Measurements from ENCODE around the gene MGST1.

The MGST1 gene, protein sequence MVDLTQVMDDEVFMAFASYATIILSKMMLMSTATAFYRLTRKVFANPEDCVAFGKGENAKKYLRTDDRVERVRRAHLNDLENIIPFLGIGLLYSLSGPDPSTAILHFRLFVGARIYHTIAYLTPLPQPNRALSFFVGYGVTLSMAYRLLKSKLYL

GRCh38 chr12:16347391-16348298 is at the start of gene MGST1:
TSS of gene MGST1 (plus strand) at chr12:16347645. CDS start at chr12:16354253, 6,608 bp downstream.
- no peak for DNase-seq

- no peak for DNase-seq
These were observed 48.0 kb upstream of the MGST1 start for GRCh38 chr12:16299403-16299802.

- DNase-seq: no peak
These were observed 47.3 kb upstream of the MGST1 start for GRCh38 chr12:16300122-16300521.

- DNase-seq: no peak
These were observed 46.7 kb upstream of the MGST1 start for GRCh38 chr12:16300736-16301135.

GRCh38 chr12:16303939-16304338 is 43.5 kb upstream of the MGST1 start:
- no peak for DNase-seq

- DNase-seq: no peak
These were observed 39.5 kb upstream of the MGST1 start for GRCh38 chr12:16307856-16308475.

- DNase-seq: no peak
These were observed 36.5 kb upstream of the MGST1 start for GRCh38 chr12:16310934-16311333.

- no peak for DNase-seq
These were observed 24.4 kb upstream of the MGST1 start for GRCh38 chr12:16323010-16323409.

DNA sequence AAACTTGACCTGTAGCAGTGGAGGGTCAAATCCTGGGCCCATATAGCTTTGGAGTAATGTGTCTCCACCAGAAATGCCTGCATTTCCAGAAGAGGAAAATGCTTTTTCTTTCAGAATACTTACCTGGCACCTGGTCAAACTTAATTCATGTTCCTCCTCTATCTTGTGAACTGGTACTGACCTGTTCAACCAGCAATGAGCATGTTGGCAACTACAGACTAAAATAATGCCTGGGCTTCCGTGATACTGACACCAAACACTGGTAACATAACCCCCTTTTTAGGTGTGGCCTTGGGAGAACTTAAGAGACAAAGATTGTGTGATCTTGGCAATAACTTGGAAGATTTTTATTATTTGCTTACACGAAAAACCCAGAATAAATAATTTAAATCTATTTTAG is 23.8 kb upstream of the MGST1 start:
- no peak for DNase-seq

DNA sequence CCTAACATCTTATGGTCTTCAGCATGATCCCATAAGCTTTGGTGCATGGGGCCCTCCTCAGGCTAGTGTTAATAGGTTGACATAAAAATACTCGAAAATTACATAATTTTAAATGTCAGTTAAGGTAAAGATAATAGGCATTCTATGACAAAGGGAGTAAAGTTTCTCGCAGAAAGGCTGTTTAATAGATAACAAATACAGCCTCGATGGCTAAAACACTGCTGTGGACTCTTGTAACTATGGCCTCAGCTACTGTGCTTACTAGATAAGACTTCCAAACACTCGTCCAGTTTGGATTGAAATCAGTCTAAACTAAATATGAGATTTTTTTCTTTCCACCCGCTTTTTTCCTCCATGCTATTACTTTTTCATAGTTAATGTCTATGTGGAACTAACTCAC is 23.2 kb upstream of the MGST1 start:
- no peak for DNase-seq

GRCh38 chr12:16324772-16325171 is 22.7 kb upstream of the MGST1 start:
- no peak for DNase-seq

DNA sequence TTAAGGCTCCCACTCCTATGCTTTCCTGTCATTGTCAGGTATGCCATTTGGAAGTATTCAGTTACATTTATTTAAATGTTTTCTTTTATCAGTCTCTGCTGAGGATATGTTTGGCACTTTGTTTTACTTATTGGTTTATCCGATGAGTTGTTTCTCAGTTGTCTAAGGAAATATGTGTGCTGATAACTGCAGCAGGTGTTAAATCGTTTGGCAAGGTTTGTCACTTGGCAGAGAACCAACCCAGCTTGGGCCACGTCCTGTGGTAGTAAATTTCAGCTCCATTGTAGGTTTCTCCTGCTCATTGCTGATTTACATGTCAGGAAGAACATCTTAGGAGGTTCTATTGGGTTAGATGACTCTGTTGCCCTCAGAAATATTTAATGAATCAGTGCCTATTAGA is 22.0 kb upstream of the MGST1 start:
- no peak for DNase-seq

GRCh38 chr12:16327963-16328362 is 19.5 kb upstream of the MGST1 start:
- DNase-seq: no peak

- no peak for DNase-seq
These were observed 17.9 kb upstream of the MGST1 start for GRCh38 chr12:16329594-16329993.

DNA sequence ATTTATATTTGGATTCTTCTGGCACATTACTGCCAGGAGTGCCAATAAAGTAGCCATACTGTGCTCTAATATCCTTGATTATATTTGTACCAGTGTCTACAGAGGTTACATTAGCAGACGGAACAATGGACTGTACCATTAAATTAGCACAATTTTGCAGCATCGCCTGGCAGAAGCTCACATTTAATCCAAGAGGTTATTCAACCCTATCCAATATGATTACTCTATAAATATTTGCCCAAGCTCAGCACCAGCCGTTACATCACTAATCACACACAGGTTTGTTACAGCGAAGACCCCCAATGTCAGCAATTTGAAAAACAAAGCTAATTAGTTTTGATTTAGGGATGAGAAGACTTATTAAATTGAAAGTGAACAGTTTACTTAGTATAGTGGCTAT is 16.9 kb upstream of the MGST1 start:
- DNase-seq: no peak

- no peak for DNase-seq
These were observed 15.4 kb upstream of the MGST1 start for GRCh38 chr12:16331998-16332397.

DNA sequence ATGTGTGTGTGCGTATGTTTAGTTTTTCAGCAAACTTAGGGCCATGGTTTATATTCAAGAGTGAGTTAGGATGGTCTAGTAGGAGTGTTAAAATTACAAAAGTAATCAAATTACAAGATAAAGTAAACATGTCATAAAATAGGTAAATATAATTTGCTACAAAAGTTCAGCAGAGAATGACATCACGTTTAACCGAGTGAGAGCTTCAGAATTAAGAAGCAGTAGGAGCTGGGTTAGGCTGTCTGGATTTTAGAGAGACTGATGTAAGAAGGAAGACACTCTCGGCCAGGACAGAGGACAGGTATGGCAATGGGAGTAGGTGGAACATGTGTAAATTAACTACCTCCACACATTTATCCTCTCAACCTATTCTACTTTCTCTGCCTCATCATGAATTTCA is 11.6 kb upstream of the MGST1 start:
- no peak for DNase-seq

DNA sequence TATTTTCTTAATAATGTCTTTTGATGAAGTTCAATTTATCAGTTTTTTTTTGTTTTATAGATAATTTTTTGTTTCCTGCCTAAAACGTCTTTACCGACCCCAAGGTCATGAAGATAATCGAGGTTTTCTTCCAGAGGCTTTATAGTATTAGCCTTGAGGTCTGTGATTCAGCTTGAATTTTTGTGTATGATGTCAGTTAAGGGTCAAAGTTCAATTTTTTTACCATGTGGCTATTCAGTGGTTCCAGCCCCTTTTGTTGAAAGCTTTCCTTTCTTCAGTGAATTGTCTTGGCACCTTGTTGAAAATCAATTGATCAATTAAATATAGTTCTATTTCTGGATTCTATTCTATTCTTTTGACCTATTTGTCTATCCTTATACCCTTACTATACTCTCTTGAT is 3.2 kb upstream of the MGST1 start:
- DNase-seq: no peak

- no peak for DNase-seq
These were observed 2.3 kb upstream of the MGST1 start for GRCh38 chr12:16345105-16345504.

DNA sequence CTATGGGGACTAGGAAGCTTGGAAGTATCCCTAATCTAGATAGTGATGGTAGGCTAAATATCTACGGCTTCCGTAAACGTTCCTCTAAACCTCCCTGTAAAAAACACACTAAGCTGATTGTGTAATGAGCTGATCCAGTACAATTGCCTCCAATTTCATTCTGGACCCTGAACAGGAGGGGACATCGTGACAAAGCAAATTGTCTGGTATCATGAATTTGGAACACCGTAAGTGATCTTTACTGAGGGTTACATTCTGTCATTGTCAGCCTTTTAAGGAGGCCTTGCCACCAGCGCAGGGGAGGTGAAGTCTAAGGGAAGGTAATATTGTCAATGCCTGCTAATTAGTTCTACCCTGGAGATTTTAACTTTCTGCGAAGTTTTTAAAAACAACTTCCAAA is 487 bp upstream of the MGST1 start:
- DNase-seq: no peak

DNA sequence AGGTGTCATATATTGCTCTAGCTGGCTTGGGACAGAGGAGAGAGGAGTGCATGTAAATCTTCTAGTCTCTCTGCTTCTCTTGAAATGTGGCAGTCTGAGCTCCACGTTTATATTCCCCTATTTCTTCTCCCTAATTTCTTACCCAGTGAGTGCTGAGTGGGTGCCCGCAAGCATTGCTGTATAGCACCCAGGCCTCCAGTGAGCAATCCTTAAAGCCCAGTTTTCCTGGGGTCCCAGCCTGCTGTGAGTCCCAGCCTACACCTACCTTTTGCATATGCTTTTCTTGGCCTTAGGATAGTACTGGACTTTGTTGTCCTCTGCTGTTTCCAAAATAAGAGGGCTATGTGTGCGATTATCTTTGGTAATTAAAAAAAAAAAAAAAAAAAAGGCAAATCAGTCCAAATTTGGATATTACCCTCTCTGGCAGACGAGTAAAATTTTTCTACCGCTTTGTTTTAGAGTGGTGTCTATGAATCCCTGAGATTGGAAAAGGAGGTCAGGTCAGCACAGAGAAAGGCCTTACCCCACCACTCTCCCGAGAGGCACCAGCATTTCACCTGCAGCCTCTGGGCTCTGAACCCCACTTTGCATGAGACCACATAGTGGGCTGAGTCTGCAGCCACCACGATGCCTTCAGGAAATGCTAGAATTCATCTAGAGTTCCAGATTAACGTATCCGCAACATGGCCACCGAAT is 1.1 kb downstream of the MGST1 start:
- DNase-seq: no peak

- DNase-seq: peak; percentile 17
These were observed 1.7 kb downstream of the MGST1 start for GRCh38 chr12:16349131-16349460.

DNA sequence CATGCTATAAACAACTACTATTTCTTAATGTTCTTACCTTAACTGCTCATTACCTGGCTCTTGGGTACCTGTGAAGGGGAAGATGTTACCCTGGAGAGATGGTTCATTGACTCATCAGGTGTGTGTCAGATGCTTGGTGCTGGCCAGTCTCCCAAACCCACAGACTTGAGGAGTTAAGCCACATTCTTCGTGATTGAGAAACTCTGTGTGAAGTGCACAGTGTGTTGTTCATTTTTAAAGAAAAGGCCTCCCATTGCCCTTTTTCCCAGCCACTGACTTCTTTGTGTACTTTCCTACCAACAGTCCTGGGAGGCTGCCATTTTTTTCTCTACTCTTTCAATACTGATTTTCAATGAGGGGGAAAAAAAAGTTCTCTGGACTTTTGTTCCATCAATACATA is 3.2 kb downstream of the MGST1 start:
- no peak for DNase-seq

DNA sequence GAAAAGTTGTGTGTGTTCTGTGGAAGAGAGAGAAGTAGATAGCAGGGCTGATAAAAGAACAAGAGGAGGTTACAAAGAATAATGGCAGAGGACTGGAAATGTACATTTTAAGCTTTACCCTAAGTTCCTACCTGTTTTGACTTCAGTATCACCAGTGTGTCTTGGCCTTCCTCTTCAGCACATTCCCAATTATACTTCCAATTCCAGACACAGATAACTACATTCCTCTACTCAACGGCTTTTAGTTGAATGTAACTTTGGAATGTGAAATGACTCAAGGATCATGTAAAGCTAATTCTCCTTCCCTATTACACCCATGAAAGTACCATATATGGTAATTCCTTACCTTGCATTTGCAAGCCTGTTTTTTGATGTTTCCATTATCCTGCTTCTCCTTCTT is 5.0 kb downstream of the MGST1 start:
- DNase-seq: no peak
